Testis (tissue), 2 donors: ENCODE results near the gene CCDC50.

Source experiments
- POLR2A ChIP-seq: fragments of 450-650 bp; IDR thresholded peaks from one replicate; pipeline ENCODE4 v1.6.1; 2017; ENCODE audit warnings: antibody characterized with exemption, mild to moderate bottlenecking, moderate library complexity
- TF ChIP-seq, protein P1 (sequence below), 3 experiments: fragments of 450-650 bp in 2 of 3; fragments of 200-600 bp in 1 of 3; sonication (generic) in 1 of 3; IDR thresholded peaks; one replicate each; pipeline ENCODE4 v1.5.1; 2016 to 2019; ENCODE audit warnings: antibody characterized with exemption in 3 of 3, mild to moderate bottlenecking in 2 of 3, moderate library complexity in 1 of 3

- TF ChIP-seq, protein P1, sequence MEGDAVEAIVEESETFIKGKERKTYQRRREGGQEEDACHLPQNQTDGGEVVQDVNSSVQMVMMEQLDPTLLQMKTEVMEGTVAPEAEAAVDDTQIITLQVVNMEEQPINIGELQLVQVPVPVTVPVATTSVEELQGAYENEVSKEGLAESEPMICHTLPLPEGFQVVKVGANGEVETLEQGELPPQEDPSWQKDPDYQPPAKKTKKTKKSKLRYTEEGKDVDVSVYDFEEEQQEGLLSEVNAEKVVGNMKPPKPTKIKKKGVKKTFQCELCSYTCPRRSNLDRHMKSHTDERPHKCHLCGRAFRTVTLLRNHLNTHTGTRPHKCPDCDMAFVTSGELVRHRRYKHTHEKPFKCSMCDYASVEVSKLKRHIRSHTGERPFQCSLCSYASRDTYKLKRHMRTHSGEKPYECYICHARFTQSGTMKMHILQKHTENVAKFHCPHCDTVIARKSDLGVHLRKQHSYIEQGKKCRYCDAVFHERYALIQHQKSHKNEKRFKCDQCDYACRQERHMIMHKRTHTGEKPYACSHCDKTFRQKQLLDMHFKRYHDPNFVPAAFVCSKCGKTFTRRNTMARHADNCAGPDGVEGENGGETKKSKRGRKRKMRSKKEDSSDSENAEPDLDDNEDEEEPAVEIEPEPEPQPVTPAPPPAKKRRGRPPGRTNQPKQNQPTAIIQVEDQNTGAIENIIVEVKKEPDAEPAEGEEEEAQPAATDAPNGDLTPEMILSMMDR (IDR thresholded peaks at IDR 0.05), result no peak
- TF ChIP-seq POLR2A, result no peak
These were observed 97.1 kb downstream of the CCDC50 start for GRCh38 chr3:191426311-191426710.
